Endothelial cell (in vitro differentiated cells): Measurements from ENCODE around the gene ENHO. TPM values are rescaled to one million over a fixed set of nuclear protein-coding genes. Genes with fewer than 3 reads are reported as not detected.
"Not testable (repeated sequence)": the region's sequence is repeated elsewhere in the genome, so short reads cannot be mapped to it uniquely, and the experiment has no call there.

Experiments
- DNase-seq: peaks from one replicate; pipeline ENCODE4 v3.0.0; 2021; ENCODE audit warnings: low spot score
- H3K27ac Mint-ChIP-seq: one replicate; pipeline ENCODE4 v1.8.0; 2021; ENCODE audit warnings: mixed read lengths, inconsistent platforms; ENCODE audit not compliant: unreplicated experiment
- H3K27me3 Mint-ChIP-seq: one replicate; pipeline ENCODE4 v1.8.0; 2021; ENCODE audit warnings: mild to moderate bottlenecking, moderate library complexity, mixed read lengths, inconsistent platforms; ENCODE audit not compliant: unreplicated experiment
- H3K36me3 Mint-ChIP-seq: one replicate; pipeline ENCODE4 v1.8.0; 2021; ENCODE audit warnings: mild to moderate bottlenecking, low read depth, mixed read lengths, inconsistent platforms; ENCODE audit not compliant: unreplicated experiment
- H3K4me1 Mint-ChIP-seq: one replicate; pipeline ENCODE4 v1.8.0; 2021; ENCODE audit warnings: mild to moderate bottlenecking, mixed read lengths, inconsistent platforms; ENCODE audit not compliant: unreplicated experiment
- H3K4me3 Mint-ChIP-seq: one replicate; pipeline ENCODE4 v1.8.0; 2021; ENCODE audit warnings: mild to moderate bottlenecking, mixed read lengths, inconsistent platforms; ENCODE audit not compliant: unreplicated experiment
- H3K9me3 Mint-ChIP-seq: one replicate; pipeline ENCODE4 v1.8.0; 2021; ENCODE audit warnings: mixed read lengths, inconsistent platforms; ENCODE audit not compliant: unreplicated experiment
- total RNA-seq: library from RNA; stranded (reverse); fragmentation: NEBNext Ultra II Directional; extraction: Animal tissue kit (Norgen Biotek cat#: 25700); gene quantifications from one replicate; pipeline ENCODE4 v1.2.1, GENCODE V29; 2021; ENCODE audit not compliant: unreplicated experiment
- TF ChIP-seq, protein P1 (sequence below): fragments of 200-600 bp; sonication (generic); IDR thresholded peaks from one replicate; pipeline ENCODE4 v1.5.0; 2021; ENCODE audit warnings: antibody characterized with exemption; ENCODE audit not compliant: unreplicated experiment

ENHO gene
- total RNA-seq, 1 donor from 2014 or later = 4.1 TPM

DNA sequence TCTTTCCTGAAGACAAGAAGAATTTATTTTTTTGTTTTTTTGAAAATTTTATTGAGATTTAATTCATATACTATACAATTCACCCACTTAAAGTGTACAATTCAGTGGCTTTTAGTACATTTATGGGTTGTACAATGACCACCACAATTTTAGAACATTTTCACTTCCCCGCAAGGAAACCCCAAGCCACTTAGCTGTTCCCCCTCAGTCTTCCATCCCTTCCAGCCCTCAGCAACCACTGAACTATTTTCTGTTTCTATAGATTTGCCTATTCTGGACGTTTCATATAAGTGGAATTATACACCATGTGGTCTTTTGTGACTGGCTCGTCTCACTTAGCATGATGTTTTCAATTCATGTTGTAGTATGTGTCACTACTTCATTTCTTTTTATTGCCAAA, 36.2 kb downstream of the ENHO start:
- H3K4me3 Mint-ChIP-seq = no peak overlapping the region
- H3K4me1 Mint-ChIP-seq = no peaks in the 10 kb centered on the region
- TF ChIP-seq, protein P1, sequence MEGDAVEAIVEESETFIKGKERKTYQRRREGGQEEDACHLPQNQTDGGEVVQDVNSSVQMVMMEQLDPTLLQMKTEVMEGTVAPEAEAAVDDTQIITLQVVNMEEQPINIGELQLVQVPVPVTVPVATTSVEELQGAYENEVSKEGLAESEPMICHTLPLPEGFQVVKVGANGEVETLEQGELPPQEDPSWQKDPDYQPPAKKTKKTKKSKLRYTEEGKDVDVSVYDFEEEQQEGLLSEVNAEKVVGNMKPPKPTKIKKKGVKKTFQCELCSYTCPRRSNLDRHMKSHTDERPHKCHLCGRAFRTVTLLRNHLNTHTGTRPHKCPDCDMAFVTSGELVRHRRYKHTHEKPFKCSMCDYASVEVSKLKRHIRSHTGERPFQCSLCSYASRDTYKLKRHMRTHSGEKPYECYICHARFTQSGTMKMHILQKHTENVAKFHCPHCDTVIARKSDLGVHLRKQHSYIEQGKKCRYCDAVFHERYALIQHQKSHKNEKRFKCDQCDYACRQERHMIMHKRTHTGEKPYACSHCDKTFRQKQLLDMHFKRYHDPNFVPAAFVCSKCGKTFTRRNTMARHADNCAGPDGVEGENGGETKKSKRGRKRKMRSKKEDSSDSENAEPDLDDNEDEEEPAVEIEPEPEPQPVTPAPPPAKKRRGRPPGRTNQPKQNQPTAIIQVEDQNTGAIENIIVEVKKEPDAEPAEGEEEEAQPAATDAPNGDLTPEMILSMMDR = no peak
- no peaks in the 10 kb centered on the region for H3K9me3 Mint-ChIP-seq
- DNase-seq = no peak
- H3K36me3 Mint-ChIP-seq = no peaks in the 10 kb centered on the region
- H3K27me3 Mint-ChIP-seq = no peaks in the 10 kb centered on the region
- no peak overlapping the region for H3K27ac Mint-ChIP-seq

DNA sequence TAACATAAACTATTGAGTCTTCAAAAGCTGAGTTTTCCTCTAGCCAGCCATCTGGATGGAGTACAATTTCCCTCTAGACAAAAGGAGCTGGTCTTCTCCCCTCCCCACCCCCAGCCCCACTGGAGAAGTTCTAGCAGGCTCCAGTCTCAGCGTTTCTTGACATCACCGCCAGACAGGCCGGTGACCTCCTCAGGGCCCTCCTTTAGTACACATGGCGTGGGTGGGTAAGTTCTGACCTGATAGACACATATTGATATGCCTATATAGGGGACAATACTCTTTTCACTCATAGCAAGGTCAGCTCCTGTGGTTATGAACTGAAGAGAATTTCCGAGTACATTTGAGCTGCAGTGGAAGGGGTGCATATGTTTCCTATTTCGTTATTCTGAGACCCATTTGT, 37.0 kb downstream of the ENHO start:
- Mint-ChIP-seq H3K4me1 (no peaks in the 10 kb centered on the region), H3K4me3 (no peak overlapping the region), H3K27ac (no peak overlapping the region), H3K9me3 (no peaks in the 10 kb centered on the region), H3K36me3 (no peaks in the 10 kb centered on the region), H3K27me3 (no peaks in the 10 kb centered on the region)
- TF ChIP-seq, protein P1 = no peak
- DNase-seq = no peak

DNA sequence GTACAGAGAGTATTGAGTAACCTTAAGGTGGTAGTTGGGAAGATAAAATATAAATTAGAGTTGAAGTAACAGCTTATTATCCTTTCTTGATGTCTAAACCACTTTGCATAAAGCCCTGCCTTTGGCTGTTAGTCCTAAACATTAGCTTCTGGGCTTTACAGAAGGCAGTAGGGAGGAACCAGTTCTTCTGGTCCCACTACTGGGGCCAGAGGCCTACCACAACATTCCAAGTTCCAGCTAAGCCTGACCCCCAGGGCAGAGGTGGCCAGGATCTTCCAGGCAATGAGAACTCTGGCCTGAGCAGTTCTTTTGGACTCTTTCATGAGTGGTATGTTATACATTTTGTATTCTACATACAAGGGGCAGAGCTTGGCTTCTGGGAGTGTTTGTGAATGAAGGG, 38.1 kb downstream of the ENHO start:
- Mint-ChIP-seq H3K36me3 (no peaks in the 10 kb centered on the region), H3K4me1 (no peaks in the 10 kb centered on the region), H3K27me3 (no peaks in the 10 kb centered on the region), H3K4me3 (no peak overlapping the region), H3K9me3 (no peaks in the 10 kb centered on the region), H3K27ac (no peak overlapping the region)
- TF ChIP-seq, protein P1 = no peak
- no peak for DNase-seq

DNA sequence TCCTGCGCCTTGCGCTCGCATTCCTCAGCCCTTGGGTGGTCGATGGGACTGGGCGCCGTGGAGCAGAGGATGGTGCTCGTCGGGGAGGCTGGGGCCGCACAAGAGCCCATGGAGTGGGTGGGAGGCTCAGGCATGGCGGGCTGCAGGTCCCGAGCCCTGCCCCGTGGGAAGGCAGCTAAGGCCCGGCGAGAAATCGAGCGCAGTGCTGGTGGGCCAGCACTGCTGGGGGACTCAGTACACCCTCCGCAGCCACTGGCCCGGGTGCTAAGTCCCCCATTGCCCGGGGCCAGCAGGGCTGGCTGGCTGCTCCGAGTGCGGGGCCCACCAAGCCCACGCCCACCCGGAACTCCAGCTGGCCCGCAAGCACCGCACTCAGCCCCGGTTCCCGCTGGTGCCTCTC, 40.0 kb downstream of the ENHO start:
- H3K27me3 Mint-ChIP-seq, H3K36me3 Mint-ChIP-seq, H3K4me1 Mint-ChIP-seq, H3K9me3 Mint-ChIP-seq, H3K4me3 Mint-ChIP-seq, DNase-seq, H3K27ac Mint-ChIP-seq: not testable (repeated sequence)

DNA sequence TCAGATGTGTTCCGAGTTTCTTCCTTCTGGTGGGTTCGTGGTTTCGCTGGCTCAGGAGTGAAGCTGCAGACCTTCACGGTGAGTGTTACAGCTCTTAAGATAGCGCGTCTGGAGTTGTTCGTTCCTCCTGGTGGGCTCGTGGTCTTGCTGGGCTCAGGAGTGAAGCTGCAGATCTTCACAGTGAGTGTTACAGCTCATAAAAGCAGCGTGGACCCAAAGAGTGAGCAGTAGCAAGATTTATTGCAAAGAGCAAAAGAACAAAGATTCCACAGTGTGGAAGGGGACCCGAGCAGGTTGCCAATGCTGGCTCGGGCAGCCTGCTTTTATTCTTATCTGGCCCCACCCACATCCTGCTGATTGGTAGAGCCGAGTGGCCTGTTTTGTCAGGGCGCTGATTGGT, 41.2 kb downstream of the ENHO start:
- H3K9me3 Mint-ChIP-seq, H3K27me3 Mint-ChIP-seq, H3K36me3 Mint-ChIP-seq, H3K27ac Mint-ChIP-seq, DNase-seq, H3K4me1 Mint-ChIP-seq, H3K4me3 Mint-ChIP-seq: not testable (repeated sequence)

DNA sequence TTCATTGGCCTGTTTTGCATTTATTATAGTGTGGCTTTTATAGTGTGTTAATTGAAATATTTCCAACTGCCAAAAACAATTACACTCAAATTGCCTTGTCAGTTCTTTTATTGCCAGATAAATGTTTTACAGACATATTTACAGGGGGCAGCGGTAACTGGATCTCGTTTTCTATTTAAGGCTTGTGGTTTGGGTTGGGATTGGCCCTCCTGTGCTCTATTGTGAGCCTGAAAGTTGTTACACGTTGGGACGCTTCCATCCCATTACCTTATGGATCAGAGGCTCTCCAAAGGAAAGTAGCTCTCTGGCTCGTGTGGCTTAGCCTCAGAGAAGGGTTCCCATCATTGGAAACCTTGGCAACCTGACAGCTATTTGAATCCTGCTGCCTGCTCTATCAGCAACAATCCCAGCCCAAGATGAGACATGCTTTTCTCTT, 43.3 kb downstream of the ENHO start:
- DNase-seq = no peak
- no peaks in the 10 kb centered on the region for H3K9me3 Mint-ChIP-seq
- TF ChIP-seq, protein P1 = no peak
- no peak overlapping the region for H3K27ac Mint-ChIP-seq
- no peaks in the 10 kb centered on the region for H3K4me1 Mint-ChIP-seq
- peaks cover 1% of the 10 kb centered on the region for H3K27me3 Mint-ChIP-seq
- no peaks in the 10 kb centered on the region for H3K36me3 Mint-ChIP-seq
- no peak overlapping the region for H3K4me3 Mint-ChIP-seq
